GM18519 (cell line): ENCODE results near the gene METTL15.
A peak's percentile ranks its signal among the peaks of the same experiment; 100 is the strongest.
"Not testable (repeated sequence)": the region's sequence is repeated elsewhere in the genome, so short reads cannot be mapped to it uniquely, and the experiment has no call there.

Source experiments
- ATAC-seq: cut with Tn5 transposase; IDR thresholded peaks from one replicate; pipeline ENCODE4 v1.9.1; 2021; ENCODE audit warnings: mild to moderate bottlenecking, moderate library complexity; ENCODE audit not compliant: unreplicated experiment, low FRiP score

METTL15 gene

GRCh38 chr11:28272247-28272646, 164.1 kb downstream of the METTL15 start:
- ATAC-seq = not testable (repeated sequence)

- ATAC-seq = no peak
These were observed 166.0 kb downstream of the METTL15 start for GRCh38 chr11:28274216-28274615.

- no peak for ATAC-seq
These were observed 176.0 kb downstream of the METTL15 start for GRCh38 chr11:28284196-28284595.

- no peak for ATAC-seq
These were observed 181.3 kb downstream of the METTL15 start for GRCh38 chr11:28289444-28289843.

- ATAC-seq = not testable (repeated sequence)
These were observed 182.8 kb downstream of the METTL15 start for GRCh38 chr11:28290995-28291394.

- ATAC-seq = peak; percentile 96
These were observed 188.2 kb downstream of the METTL15 start for GRCh38 chr11:28296426-28296825.

GRCh38 chr11:28298209-28298608, 190.0 kb downstream of the METTL15 start:
- ATAC-seq = no peak

GRCh38 chr11:28303477-28304191, 195.4 kb downstream of the METTL15 start:
- ATAC-seq = no peak

GRCh38 chr11:28315440-28315839, 207.3 kb downstream of the METTL15 start:
- no peak for ATAC-seq

GRCh38 chr11:28318871-28319270, 210.7 kb downstream of the METTL15 start:
- ATAC-seq = no peak

- ATAC-seq = no peak
These were observed 215.4 kb downstream of the METTL15 start for GRCh38 chr11:28323621-28324020.

- peak; percentile 82 for ATAC-seq
These were observed 224.2 kb downstream of the METTL15 start for GRCh38 chr11:28332393-28332792.

GRCh38 chr11:28337701-28338100, 229.5 kb downstream of the METTL15 start:
- no peak for ATAC-seq

GRCh38 chr11:28338371-28338770, 230.2 kb downstream of the METTL15 start:
- no peak for ATAC-seq

- ATAC-seq = no peak
These were observed 231.3 kb downstream of the METTL15 start for GRCh38 chr11:28339488-28339887.

GRCh38 chr11:28342716-28343115, 234.5 kb downstream of the METTL15 start:
- no peak for ATAC-seq

GRCh38 chr11:28343304-28344233, 235.4 kb downstream of the METTL15 start:
- no peak for ATAC-seq

GRCh38 chr11:28346209-28346608, 238.0 kb downstream of the METTL15 start:
- no peak for ATAC-seq

GRCh38 chr11:28346721-28347120, 238.5 kb downstream of the METTL15 start:
- ATAC-seq = no peak

GRCh38 chr11:28347371-28347770, 239.2 kb downstream of the METTL15 start:
- ATAC-seq = no peak

- ATAC-seq = no peak
These were observed 242.0 kb downstream of the METTL15 start for GRCh38 chr11:28350216-28350615.

- no peak for ATAC-seq
These were observed 245.8 kb downstream of the METTL15 start for GRCh38 chr11:28353991-28354390.
